ENCODE measurements around the gene DICER1. TPM values are rescaled to one million over a fixed set of nuclear protein-coding genes. Genes with fewer than 3 reads are reported as not detected.
"Not testable (repeated sequence)": the region's sequence is repeated elsewhere in the genome, so short reads cannot be mapped to it uniquely, and the experiment has no call there.

Gene DICER1
- total RNA-seq, 4 donors from 2014 or later = 38.3 to 124 (median 54.4) TPM

- H3K9me3 ChIP-seq = peaks cover 6% of the 10 kb centered on the region
- H3K4me1 ChIP-seq = peaks cover 71% of the 10 kb centered on the region
- 61% methylated on average over 5 of the region's 5 CpGs for WGBS
Measured at GRCh38 chr14:95140060-95140858, 17.1 kb downstream of the DICER1 start.

DNA sequence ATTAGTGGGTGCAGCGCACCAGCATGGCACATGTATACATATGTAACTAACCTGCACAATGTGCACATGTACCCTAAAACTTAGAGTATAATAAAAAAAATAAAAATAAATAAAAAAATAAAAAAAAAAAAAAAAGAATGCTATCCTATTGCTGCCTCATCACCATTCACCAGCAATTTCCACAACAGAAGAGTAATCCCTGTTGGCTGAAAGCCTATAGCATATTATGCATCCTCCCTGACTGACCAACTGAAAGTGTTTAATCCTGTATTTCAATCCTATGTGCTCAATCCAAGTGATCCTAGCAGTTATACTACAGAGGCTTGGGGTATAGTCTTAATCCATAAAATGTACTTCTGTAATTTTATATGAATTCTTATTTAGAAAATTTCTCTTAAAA, 18.5 kb downstream of the DICER1 start:
- no peak overlapping the region for H3K27ac ChIP-seq

More at GRCh38 chr14:95140060-95140858, 17.1 kb downstream of the DICER1 start:
- H3K4me3 ChIP-seq = no peak overlapping the region
- H3K27me3 ChIP-seq = no peaks in the 10 kb centered on the region
- H3K36me3 ChIP-seq = no peaks in the 10 kb centered on the region
- H3K27ac ChIP-seq = no peak overlapping the region
- no peak for DNase-seq (ENCODE audit: low spot score in 2 of 2)
- TF ChIP-seq POLR2AphosphoS5 (IDR thresholded peaks at IDR 0.05) = no peak
- TF ChIP-seq, protein P1, sequence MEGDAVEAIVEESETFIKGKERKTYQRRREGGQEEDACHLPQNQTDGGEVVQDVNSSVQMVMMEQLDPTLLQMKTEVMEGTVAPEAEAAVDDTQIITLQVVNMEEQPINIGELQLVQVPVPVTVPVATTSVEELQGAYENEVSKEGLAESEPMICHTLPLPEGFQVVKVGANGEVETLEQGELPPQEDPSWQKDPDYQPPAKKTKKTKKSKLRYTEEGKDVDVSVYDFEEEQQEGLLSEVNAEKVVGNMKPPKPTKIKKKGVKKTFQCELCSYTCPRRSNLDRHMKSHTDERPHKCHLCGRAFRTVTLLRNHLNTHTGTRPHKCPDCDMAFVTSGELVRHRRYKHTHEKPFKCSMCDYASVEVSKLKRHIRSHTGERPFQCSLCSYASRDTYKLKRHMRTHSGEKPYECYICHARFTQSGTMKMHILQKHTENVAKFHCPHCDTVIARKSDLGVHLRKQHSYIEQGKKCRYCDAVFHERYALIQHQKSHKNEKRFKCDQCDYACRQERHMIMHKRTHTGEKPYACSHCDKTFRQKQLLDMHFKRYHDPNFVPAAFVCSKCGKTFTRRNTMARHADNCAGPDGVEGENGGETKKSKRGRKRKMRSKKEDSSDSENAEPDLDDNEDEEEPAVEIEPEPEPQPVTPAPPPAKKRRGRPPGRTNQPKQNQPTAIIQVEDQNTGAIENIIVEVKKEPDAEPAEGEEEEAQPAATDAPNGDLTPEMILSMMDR (IDR thresholded peaks at IDR 0.05) = no peak
- no peak for TF ChIP-seq EP300 (IDR thresholded peaks at IDR 0.05)
- TF ChIP-seq POLR2A (IDR thresholded peaks at IDR 0.05) = no peak

DNA sequence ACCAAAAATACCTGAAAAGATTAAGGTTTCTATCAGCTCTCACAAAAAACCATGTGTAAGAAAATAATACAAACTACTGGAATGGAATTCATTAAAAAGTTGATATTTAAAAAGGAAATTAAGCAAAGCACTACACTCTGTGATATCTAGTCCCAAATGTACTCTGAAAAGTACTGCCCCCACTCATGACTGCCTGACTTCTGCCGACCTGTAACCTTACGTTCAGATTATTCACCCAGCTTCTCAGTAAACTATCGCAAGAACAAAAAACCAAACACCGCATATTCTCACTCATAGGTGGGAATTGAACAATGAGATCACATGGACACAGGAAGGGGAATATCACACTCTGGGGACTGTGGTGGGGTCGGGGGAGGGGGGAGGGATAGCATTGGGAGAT, 18.9 kb downstream of the DICER1 start:
- 85% methylated on average over 4 of the region's 5 CpGs for WGBS
- not testable (repeated sequence) for H3K27me3 ChIP-seq; H3K27ac ChIP-seq; H3K9me3 ChIP-seq; H3K4me3 ChIP-seq; DNase-seq (ENCODE audit: low spot score in 2 of 2); H3K36me3 ChIP-seq
- H3K4me1 ChIP-seq = peaks cover 69% of the 10 kb centered on the region

More for the DNA sequence above, 18.5 kb downstream of the DICER1 start:
- Histone ChIP-seq H3K27me3 (no peaks in the 10 kb centered on the region), H3K4me3 (no peak overlapping the region), H3K4me1 (peaks cover 73% of the 10 kb centered on the region), H3K9me3 (no peaks in the 10 kb centered on the region), H3K36me3 (no peaks in the 10 kb centered on the region)
- WGBS = no CpG with 5 or more reads among the region's 1 CpG
- DNase-seq (ENCODE audit: low spot score in 2 of 2) = no peak
- TF ChIP-seq POLR2A (IDR thresholded peaks at IDR 0.05) (no peak), EP300 (IDR thresholded peaks at IDR 0.05) (no peak), POLR2AphosphoS5 (IDR thresholded peaks at IDR 0.05) (no peak)
- TF ChIP-seq, protein P1 (IDR thresholded peaks at IDR 0.05) = no peak

DNA sequence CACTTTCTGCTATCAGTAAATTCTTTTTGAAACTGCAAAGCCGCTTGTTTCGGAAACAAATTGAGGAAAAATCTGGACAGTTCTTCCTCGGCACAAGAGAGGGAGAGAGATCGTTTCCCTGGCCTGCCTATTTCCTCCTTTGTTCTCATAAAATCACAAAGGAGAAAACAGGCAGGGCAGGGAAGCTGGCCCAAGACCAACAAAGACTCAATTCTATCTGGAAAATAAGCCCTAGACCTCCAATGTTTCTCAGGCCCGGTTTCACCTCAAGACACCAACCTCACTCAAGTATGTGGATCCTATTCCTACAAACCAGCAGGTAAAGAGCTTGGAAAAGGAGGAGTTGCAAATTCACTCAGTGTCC, 19.5 kb downstream of the DICER1 start:
- Histone ChIP-seq H3K27ac (peak overlapping the region; percentile 41), H3K4me3 (no peak overlapping the region), H3K4me1 (peaks cover 62% of the 10 kb centered on the region), H3K36me3 (peaks cover 2% of the 10 kb centered on the region), H3K9me3 (no peaks in the 10 kb centered on the region), H3K27me3 (no peaks in the 10 kb centered on the region)
- 55% methylated on average over 5 of the region's 5 CpGs for WGBS
- DNase-seq (ENCODE audit: low spot score in 2 of 2) = no peak
- TF ChIP-seq POLR2AphosphoS5 (IDR thresholded peaks at IDR 0.05) = no peak
- TF ChIP-seq, protein P1 (IDR thresholded peaks at IDR 0.05) = no peak
- no peak for TF ChIP-seq POLR2A (IDR thresholded peaks at IDR 0.05)
- no peak for TF ChIP-seq EP300 (IDR thresholded peaks at IDR 0.05)

GRCh38 chr14:95137164-95137803, 20.0 kb downstream of the DICER1 start:
- Histone ChIP-seq H3K9me3 (no peaks in the 10 kb centered on the region), H3K4me1 (peaks cover 57% of the 10 kb centered on the region), H3K36me3 (peaks cover 7% of the 10 kb centered on the region), H3K27ac (peak overlapping the region; percentile 41), H3K4me3 (no peak overlapping the region), H3K27me3 (no peaks in the 10 kb centered on the region)
- DNase-seq (ENCODE audit: low spot score in 2 of 2) = no peak
- no peak for TF ChIP-seq POLR2AphosphoS5 (IDR thresholded peaks at IDR 0.05)
- no peak for TF ChIP-seq EP300 (IDR thresholded peaks at IDR 0.05)
- TF ChIP-seq POLR2A (IDR thresholded peaks at IDR 0.05) = no peak
- TF ChIP-seq, protein P1 (IDR thresholded peaks at IDR 0.05) = no peak
